K562 (cell line): ENCODE measurements around the gene KANK2. TPM values are rescaled to one million over a fixed set of nuclear protein-coding genes. Genes with fewer than 3 reads are reported as not detected.

Source experiments
- CC2D1A ChIP-seq: fragments of 450-650 bp; IDR thresholded peaks from 2 replicates; pipeline ENCODE4 v1.6.1; 2017; ENCODE audit warnings: mild to moderate bottlenecking
- EP400 ChIP-seq: fragments of 450-650 bp; IDR thresholded peaks from 2 replicates; pipeline ENCODE4 v1.6.1; 2017; ENCODE audit warnings: antibody characterized with exemption, mild to moderate bottlenecking, moderate library complexity
- HDAC6 ChIP-seq: IDR thresholded peaks from 2 replicates; pipeline ENCODE4 v1.6.1; 2012; ENCODE audit warnings: low read depth, mild to moderate bottlenecking, control low read depth, inconsistent platforms, low read length, moderate library complexity
- MYNN ChIP-seq, 2 experiments: sonication (generic); formaldehyde crosslinking in 1 of 2; IDR thresholded peaks; 2 replicates each; pipeline versions ENCODE4 v1.5.0 to v1.6.1; 2016 to 2020; ENCODE audit warnings: antibody characterized with exemption in 1 of 2, missing genetic modification reagents in 1 of 2
- POLR2AphosphoS2 ChIP-seq: IDR thresholded peaks from 2 replicates; pipeline ENCODE4 v1.6.1; 2012; ENCODE audit warnings: low read length, improper control_type of control experiment
- POLR2G ChIP-seq: fragments of 200-400 bp; formaldehyde crosslinking; IDR thresholded peaks from 2 replicates; pipeline ENCODE4 v1.6.1; 2017; ENCODE audit warnings: low read depth, mild to moderate bottlenecking, antibody characterized with exemption, low read length, moderate library complexity
- POLR3A ChIP-seq: IDR thresholded peaks from 2 replicates; pipeline ENCODE4 v1.6.1; 2011; ENCODE audit warnings: borderline replicate concordance, mild to moderate bottlenecking, moderate library complexity; ENCODE audit not compliant: insufficient read length, insufficient read depth; ENCODE audit errors: extremely low read depth
- SNIP1 ChIP-seq: fragments of 450-650 bp; IDR thresholded peaks from 2 replicates; pipeline ENCODE4 v1.7.1; 2017; ENCODE audit warnings: low read depth, mild to moderate bottlenecking
- SUPT5H ChIP-seq: fragments of 450-650 bp; IDR thresholded peaks from 2 replicates; pipeline ENCODE4 v1.6.1; 2016
- TCF3 ChIP-seq: sonication (generic); formaldehyde crosslinking; IDR thresholded peaks from 2 replicates; pipeline ENCODE4 v1.4.0; 2020; ENCODE audit warnings: mild to moderate bottlenecking, missing genetic modification reagents
- ZKSCAN1 ChIP-seq: fragments of 150-350 bp; IDR thresholded peaks from 2 replicates; pipeline ENCODE4 v1.6.1; 2016; ENCODE audit warnings: low read depth, low read length
- ZNF121 ChIP-seq: sonication (generic); formaldehyde crosslinking; conservative IDR thresholded peaks from 2 replicates; pipeline ENCODE4 v1.8.0; 2022; ENCODE audit warnings: missing genetic modification reagents
- ZNF324 ChIP-seq: fragments of 250-450 bp; sonication (Bioruptor Pico); IDR thresholded peaks from 2 replicates; pipeline ENCODE4 v1.4.0; 2020; ENCODE audit warnings: mild to moderate bottlenecking
- ZNF57 ChIP-seq: fragments of 450-650 bp; formaldehyde crosslinking; IDR thresholded peaks from 2 replicates; pipeline ENCODE4 v1.4.0; 2020; ENCODE audit warnings: mild to moderate bottlenecking, moderate library complexity
- polyA plus RNA-seq, 8 experiments: library from polyadenylated mRNA; depleted of rRNA in 4 of 8; stranded (reverse) in 5 of 8; unstranded in 3 of 8; fragments of >200 nt; fragmentation: Nextera tagmentation in 2 of 8; fragmentation: Illumina TruSeq in 1 of 8; extraction: Ambion mirVana in 2 of 8; extraction: Trizol in 1 of 8; gene quantifications; 2 replicates each; pipeline versions ENCODE4 v1.2.1 to v1.2.3, GENCODE V29; 2011 to 2014; ENCODE audit warnings: inconsistent platforms in 1 of 8, missing spikeins in 1 of 8
- total RNA-seq, 7 experiments: library from RNA; depleted of rRNA in 6 of 7; stranded (reverse); fragments of >200 nt in 6 of 7; fragmentation: Illumina TruSeq in 2 of 7; extraction: Trizol in 2 of 7; gene quantifications; 2 replicates each; pipeline versions ENCODE4 v1.2.1 to v1.2.3, GENCODE V29; 2011 to 2021; ENCODE audit warnings: low replicate concordance in 1 of 7
- TF ChIP-seq, protein P1 (sequence below), 3 experiments: fragments of 200-800 bp in 1 of 3; fragments of 250-450 bp in 1 of 3; fragments of 450-650 bp in 1 of 3; sonication (Bioruptor Pico) in 1 of 3; sonication (Bioruptor generic) in 1 of 3; formaldehyde crosslinking in 1 of 3; IDR thresholded peaks; 2 replicates each; pipeline versions ENCODE4 v1.6.1 to v1.8.0; 2016 to 2022; ENCODE audit warnings: mild to moderate bottlenecking in 2 of 3, missing genetic modification characterization in 2 of 3, missing compliant biosample characterization in 1 of 3, moderate library complexity in 1 of 3
- TF ChIP-seq, protein P2 (sequence below): sonication (generic); formaldehyde crosslinking; IDR thresholded peaks from 2 replicates; pipeline ENCODE4 v1.8.0; 2022; ENCODE audit warnings: missing genetic modification reagents, mild to moderate bottlenecking, borderline replicate concordance
- TF ChIP-seq, protein P3 (sequence below): fragments of 450-650 bp; IDR thresholded peaks from 2 replicates; pipeline ENCODE4 v1.6.1; 2016; ENCODE audit warnings: low read depth, mild to moderate bottlenecking, moderate library complexity

KANK2 gene
- total and polyA plus RNA-seq, 9 of the 15 experiments (the other 6 are each of a cell fraction or from before 2014, with no cell fraction given): 4.4 to 47.8 (median 21.3) TPM

DNA sequence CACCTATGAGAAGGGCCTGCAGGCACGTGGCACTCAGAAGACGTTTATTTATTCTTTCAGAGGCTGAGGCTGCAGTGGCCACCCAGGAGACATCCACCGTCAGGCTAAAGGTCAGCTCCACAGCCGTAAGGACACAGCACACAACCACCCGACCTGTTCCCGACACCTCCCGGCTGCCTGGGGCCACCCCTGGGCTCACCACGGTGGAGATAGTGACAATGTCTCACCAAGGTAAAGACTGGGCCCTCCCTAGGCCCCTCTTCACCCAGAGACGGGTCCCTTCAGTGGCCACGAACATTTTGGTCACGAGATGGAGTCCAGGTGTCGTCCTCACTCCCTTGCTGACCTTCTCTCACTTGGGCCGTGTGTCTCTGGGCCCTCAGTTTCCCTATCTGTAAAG lies 74.2 kb downstream of the KANK2 start (continued):
- TF ChIP-seq SNIP1 (no peak), MYNN (IDR thresholded peaks at IDR 0.05) (peak; percentile 18; the same call in 1 of the 2 replicates), MYNN (CRISPR knock-in tag; IDR thresholded peaks at IDR 0.05) (no peak), EP400 (no peak), ZNF121 (CRISPR knock-in tag) (peak; percentile 16; the same call in 1 of the 2 replicates), POLR2G (peak; percentile 61), CC2D1A (no peak), ZKSCAN1 (no peak), ZNF57 (no peak), ZNF324 (CRISPR knock-in tag) (no peak), POLR2AphosphoS2 (peak; percentile 74; the same call in 1 of the 2 replicates), HDAC6 (no peak), TCF3 (CRISPR knock-in tag) (no peak), POLR3A (no peak), SUPT5H (0 out of 2 replicates have a peak, but pooled peaks have one; percentile 2)
- TF ChIP-seq, protein P1, sequence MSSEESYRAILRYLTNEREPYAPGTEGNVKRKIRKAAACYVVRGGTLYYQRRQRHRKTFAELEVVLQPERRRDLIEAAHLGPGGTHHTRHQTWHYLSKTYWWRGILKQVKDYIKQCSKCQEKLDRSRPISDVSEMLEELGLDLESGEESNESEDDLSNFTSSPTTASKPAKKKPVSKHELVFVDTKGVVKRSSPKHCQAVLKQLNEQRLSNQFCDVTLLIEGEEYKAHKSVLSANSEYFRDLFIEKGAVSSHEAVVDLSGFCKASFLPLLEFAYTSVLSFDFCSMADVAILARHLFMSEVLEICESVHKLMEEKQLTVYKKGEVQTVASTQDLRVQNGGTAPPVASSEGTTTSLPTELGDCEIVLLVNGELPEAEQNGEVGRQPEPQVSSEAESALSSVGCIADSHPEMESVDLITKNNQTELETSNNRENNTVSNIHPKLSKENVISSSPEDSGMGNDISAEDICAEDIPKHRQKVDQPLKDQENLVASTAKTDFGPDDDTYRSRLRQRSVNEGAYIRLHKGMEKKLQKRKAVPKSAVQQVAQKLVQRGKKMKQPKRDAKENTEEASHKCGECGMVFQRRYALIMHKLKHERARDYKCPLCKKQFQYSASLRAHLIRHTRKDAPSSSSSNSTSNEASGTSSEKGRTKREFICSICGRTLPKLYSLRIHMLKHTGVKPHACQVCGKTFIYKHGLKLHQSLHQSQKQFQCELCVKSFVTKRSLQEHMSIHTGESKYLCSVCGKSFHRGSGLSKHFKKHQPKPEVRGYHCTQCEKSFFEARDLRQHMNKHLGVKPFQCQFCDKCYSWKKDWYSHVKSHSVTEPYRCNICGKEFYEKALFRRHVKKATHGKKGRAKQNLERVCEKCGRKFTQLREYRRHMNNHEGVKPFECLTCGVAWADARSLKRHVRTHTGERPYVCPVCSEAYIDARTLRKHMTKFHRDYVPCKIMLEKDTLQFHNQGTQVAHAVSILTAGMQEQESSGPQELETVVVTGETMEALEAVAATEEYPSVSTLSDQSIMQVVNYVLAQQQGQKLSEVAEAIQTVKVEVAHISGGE (CRISPR knock-in tag; IDR thresholded peaks at IDR 0.05): no peak
- TF ChIP-seq, protein P2, sequence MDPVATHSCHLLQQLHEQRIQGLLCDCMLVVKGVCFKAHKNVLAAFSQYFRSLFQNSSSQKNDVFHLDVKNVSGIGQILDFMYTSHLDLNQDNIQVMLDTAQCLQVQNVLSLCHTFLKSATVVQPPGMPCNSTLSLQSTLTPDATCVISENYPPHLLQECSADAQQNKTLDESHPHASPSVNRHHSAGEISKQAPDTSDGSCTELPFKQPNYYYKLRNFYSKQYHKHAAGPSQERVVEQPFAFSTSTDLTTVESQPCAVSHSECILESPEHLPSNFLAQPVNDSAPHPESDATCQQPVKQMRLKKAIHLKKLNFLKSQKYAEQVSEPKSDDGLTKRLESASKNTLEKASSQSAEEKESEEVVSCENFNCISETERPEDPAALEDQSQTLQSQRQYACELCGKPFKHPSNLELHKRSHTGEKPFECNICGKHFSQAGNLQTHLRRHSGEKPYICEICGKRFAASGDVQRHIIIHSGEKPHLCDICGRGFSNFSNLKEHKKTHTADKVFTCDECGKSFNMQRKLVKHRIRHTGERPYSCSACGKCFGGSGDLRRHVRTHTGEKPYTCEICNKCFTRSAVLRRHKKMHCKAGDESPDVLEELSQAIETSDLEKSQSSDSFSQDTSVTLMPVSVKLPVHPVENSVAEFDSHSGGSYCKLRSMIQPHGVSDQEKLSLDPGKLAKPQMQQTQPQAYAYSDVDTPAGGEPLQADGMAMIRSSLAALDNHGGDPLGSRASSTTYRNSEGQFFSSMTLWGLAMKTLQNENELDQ (CRISPR knock-in tag): no peak
- TF ChIP-seq, protein P3, sequence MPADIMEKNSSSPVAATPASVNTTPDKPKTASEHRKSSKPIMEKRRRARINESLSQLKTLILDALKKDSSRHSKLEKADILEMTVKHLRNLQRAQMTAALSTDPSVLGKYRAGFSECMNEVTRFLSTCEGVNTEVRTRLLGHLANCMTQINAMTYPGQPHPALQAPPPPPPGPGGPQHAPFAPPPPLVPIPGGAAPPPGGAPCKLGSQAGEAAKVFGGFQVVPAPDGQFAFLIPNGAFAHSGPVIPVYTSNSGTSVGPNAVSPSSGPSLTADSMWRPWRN: no peak
